HepG2 (cell line): ENCODE measurements around the gene GYS1. TPM values are rescaled to one million over a fixed set of nuclear protein-coding genes. Genes with fewer than 3 reads are reported as not detected.

ENCODE experiments used
- AKAP8 ChIP-seq: sonication (generic); formaldehyde crosslinking; IDR thresholded peaks from 2 replicates; pipeline ENCODE4 v1.5.1; 2020; ENCODE audit warnings: mild to moderate bottlenecking, missing genetic modification reagents
- ATF3 ChIP-seq: sonication (generic); formaldehyde crosslinking; IDR thresholded peaks from 2 replicates; pipeline ENCODE4 v1.4.0; 2020; ENCODE audit warnings: missing genetic modification reagents
- ELF1 ChIP-seq: sonication (generic); formaldehyde crosslinking; IDR thresholded peaks from 2 replicates; pipeline ENCODE4 v1.4.0; 2020; ENCODE audit warnings: missing genetic modification reagents
- ELF3 ChIP-seq: IDR thresholded peaks from 2 replicates; pipeline ENCODE4 v1.6.1; 2016; ENCODE audit warnings: missing genetic modification reagents, missing compliant biosample characterization
- FOXJ3 ChIP-seq: sonication (generic); formaldehyde crosslinking; IDR thresholded peaks from 2 replicates; pipeline ENCODE4 v1.4.0; 2020; ENCODE audit warnings: missing genetic modification reagents, mild to moderate bottlenecking, borderline replicate concordance
- HES4 ChIP-seq: sonication (generic); formaldehyde crosslinking; IDR thresholded peaks from 2 replicates; pipeline ENCODE4 v1.9.0; 2021; ENCODE audit warnings: mild to moderate bottlenecking, missing genetic modification reagents, borderline replicate concordance
- HHEX ChIP-seq: IDR thresholded peaks from 2 replicates; pipeline ENCODE4 v1.6.1; 2016; ENCODE audit warnings: control low read depth
- MXD1 ChIP-seq: sonication (generic); formaldehyde crosslinking; IDR thresholded peaks from 2 replicates; pipeline ENCODE4 v1.4.0; 2020; ENCODE audit warnings: mild to moderate bottlenecking, missing genetic modification reagents
- ONECUT2 ChIP-seq: sonication (generic); formaldehyde crosslinking; IDR thresholded peaks from 2 replicates; pipeline ENCODE4 v1.4.0; 2020; ENCODE audit warnings: missing genetic modification reagents
- RFXAP ChIP-seq: sonication (generic); formaldehyde crosslinking; IDR thresholded peaks from 2 replicates; pipeline ENCODE4 v1.4.0; 2020; ENCODE audit warnings: missing genetic modification reagents, borderline replicate concordance
- SSRP1 ChIP-seq: IDR thresholded peaks from 2 replicates; pipeline ENCODE4 v1.6.1; 2016; ENCODE audit warnings: control low read depth
- TEAD3 ChIP-seq: optimal IDR thresholded peaks from 2 replicates; pipeline ENCODE3; 2016; ENCODE audit warnings: borderline replicate concordance
- U2AF2 ChIP-seq: fragments of 200-400 bp; formaldehyde crosslinking; IDR thresholded peaks from 2 replicates; pipeline ENCODE4 v1.6.1; 2017; ENCODE audit warnings: low read depth, mild to moderate bottlenecking, low read length
- ZBTB10 ChIP-seq: sonication (generic); formaldehyde crosslinking; IDR thresholded peaks from 2 replicates; pipeline ENCODE4 v1.4.0; 2020; ENCODE audit warnings: missing genetic modification reagents, borderline replicate concordance
- ZNF281 ChIP-seq: sonication (generic); formaldehyde crosslinking; IDR thresholded peaks from 2 replicates; pipeline ENCODE4 v1.4.0; 2020; ENCODE audit warnings: missing genetic modification reagents, borderline replicate concordance
- ZNF33A ChIP-seq: sonication (generic); formaldehyde crosslinking; IDR thresholded peaks from 2 replicates; pipeline ENCODE4 v1.5.1; 2020; ENCODE audit warnings: missing genetic modification reagents, mild to moderate bottlenecking, moderate library complexity, borderline replicate concordance
- ZNF33B ChIP-seq: sonication (generic); formaldehyde crosslinking; IDR thresholded peaks from 2 replicates; pipeline ENCODE4 v1.5.1; 2020; ENCODE audit warnings: mild to moderate bottlenecking, missing genetic modification reagents
- ZNF383 ChIP-seq: sonication (generic); formaldehyde crosslinking; IDR thresholded peaks from 2 replicates; pipeline ENCODE4 v1.4.0; 2020; ENCODE audit warnings: missing genetic modification reagents, mild to moderate bottlenecking, borderline replicate concordance
- ZNF501 ChIP-seq: sonication (generic); formaldehyde crosslinking; IDR thresholded peaks from 2 replicates; pipeline ENCODE4 v1.5.1; 2020; ENCODE audit warnings: mild to moderate bottlenecking, moderate library complexity, missing genetic modification reagents
- ZSCAN31 ChIP-seq: sonication (generic); formaldehyde crosslinking; IDR thresholded peaks from 2 replicates; pipeline ENCODE4 v1.5.0; 2020; ENCODE audit warnings: low read depth, mild to moderate bottlenecking, missing genetic modification reagents
- polyA plus RNA-seq, 8 experiments: library from polyadenylated mRNA; depleted of rRNA in 3 of 8; stranded (reverse) in 7 of 8; unstranded in 1 of 8; fragments of >200 nt; fragmentation: Illumina TruSeq in 4 of 8; extraction: Trizol in 4 of 8; gene quantifications; 2 replicates each; pipeline versions ENCODE4 v1.2.1 to v1.2.3, GENCODE V29; 2011 to 2016; ENCODE audit warnings: low read depth in 4 of 8, missing spikeins in 1 of 8, mixed read lengths in 1 of 8; ENCODE audit not compliant: insufficient read depth in 1 of 8
- total RNA-seq, 5 experiments: library from RNA; depleted of rRNA; stranded (reverse); fragments of >200 nt; fragmentation: Illumina TruSeq; extraction: Trizol; gene quantifications; 2 replicates each; pipeline ENCODE4 v1.2.3, GENCODE V29; 2016; ENCODE audit warnings: low read depth in 1 of 5
- TF ChIP-seq, protein P1 (sequence below): conservative IDR thresholded peaks from 2 replicates; pipeline ENCODE4 v1.6.1; 2018; ENCODE audit warnings: missing genetic modification reagents

The GYS1 gene
- total and polyA plus RNA-seq, 2 of the 13 experiments (the other 11 are each of a cell fraction or from before 2014, with no cell fraction given), result 18.4 to 42.1 TPM

- TF ChIP-seq ATF3 (CRISPR knock-in tag), result peak; percentile 33; the same call in 1 of the 2 replicates
- TF ChIP-seq, protein P1, sequence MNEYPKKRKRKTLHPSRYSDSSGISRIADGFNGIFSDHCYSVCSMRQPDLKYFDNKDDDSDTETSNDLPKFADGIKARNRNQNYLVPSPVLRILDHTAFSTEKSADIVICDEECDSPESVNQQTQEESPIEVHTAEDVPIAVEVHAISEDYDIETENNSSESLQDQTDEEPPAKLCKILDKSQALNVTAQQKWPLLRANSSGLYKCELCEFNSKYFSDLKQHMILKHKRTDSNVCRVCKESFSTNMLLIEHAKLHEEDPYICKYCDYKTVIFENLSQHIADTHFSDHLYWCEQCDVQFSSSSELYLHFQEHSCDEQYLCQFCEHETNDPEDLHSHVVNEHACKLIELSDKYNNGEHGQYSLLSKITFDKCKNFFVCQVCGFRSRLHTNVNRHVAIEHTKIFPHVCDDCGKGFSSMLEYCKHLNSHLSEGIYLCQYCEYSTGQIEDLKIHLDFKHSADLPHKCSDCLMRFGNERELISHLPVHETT (CRISPR knock-in tag), result peak; percentile 52
- TF ChIP-seq ZNF383 (CRISPR knock-in tag), result 0 out of 2 replicates have a peak, but pooled peaks have one; percentile 62
- peak; percentile 66 for TF ChIP-seq ELF1
- peak; percentile 64; the same call in 1 of the 2 replicates for TF ChIP-seq HES4 (CRISPR knock-in tag)
- peak; percentile 98 for TF ChIP-seq AKAP8 (CRISPR knock-in tag)
- TF ChIP-seq ELF3 (CRISPR knock-in tag), result peak; percentile 91
- TF ChIP-seq RFXAP (CRISPR knock-in tag), result peak; percentile 32; the same call in 1 of the 2 replicates
- no peak; the same call in 1 of the 2 replicates for TF ChIP-seq ZNF33A
- TF ChIP-seq ZNF33B (CRISPR knock-in tag), result peak; percentile 34
- 0 out of 2 replicates have a peak, but pooled peaks have one; percentile 24 for TF ChIP-seq FOXJ3 (CRISPR knock-in tag)
- peak; percentile 30; the same call in 1 of the 2 replicates for TF ChIP-seq ZNF281 (CRISPR knock-in tag)
- TF ChIP-seq MXD1 (CRISPR knock-in tag), result peak; percentile 50; the same call in 1 of the 2 replicates
- peak; percentile 96 for TF ChIP-seq SSRP1 (CRISPR knock-in tag)
- TF ChIP-seq HHEX (CRISPR knock-in tag), result peak; percentile 14; the same call in 1 of the 2 replicates
- TF ChIP-seq ONECUT2 (CRISPR knock-in tag), result 0 out of 2 replicates have a peak, but pooled peaks have one; percentile 11
- peak; percentile 51 for TF ChIP-seq TEAD3
- TF ChIP-seq ZSCAN31, result peak; percentile 49; the same call in 1 of the 2 replicates
- peak; percentile 91; the same call in 1 of the 2 replicates for TF ChIP-seq ZBTB10 (CRISPR knock-in tag)
- peak; percentile 91; the same call in 1 of the 2 replicates for TF ChIP-seq ZNF501 (CRISPR knock-in tag)
- TF ChIP-seq U2AF2, result 0 out of 2 replicates have a peak, but pooled peaks have one; percentile 19
Measured at GRCh38 chr19:48962029-48962848, 30.9 kb downstream of the GYS1 start (continued).
